Stimulated activated CD8-positive, alpha-beta memory T cell treated with anti-CD3 and anti-CD28 coated beads, Interleukin-12 subunit alpha, Interleukin-12 subunit beta, amount 100 ng/mL, for 4 hours (primary cell): Measurements from ENCODE around the gene MEGF11.

Experiments
- DNase-seq: peaks from one replicate; pipeline ENCODE4 v3.0.0-alpha.2; 2020; ENCODE audit warnings: low read depth

Gene MEGF11

GRCh38 chr15:65916664-65917406, 336.7 kb downstream of the MEGF11 start:
- no peak for DNase-seq

- no peak for DNase-seq
Observed at GRCh38 chr15:65916041-65916663, 337.4 kb downstream of the MEGF11 start.

DNA sequence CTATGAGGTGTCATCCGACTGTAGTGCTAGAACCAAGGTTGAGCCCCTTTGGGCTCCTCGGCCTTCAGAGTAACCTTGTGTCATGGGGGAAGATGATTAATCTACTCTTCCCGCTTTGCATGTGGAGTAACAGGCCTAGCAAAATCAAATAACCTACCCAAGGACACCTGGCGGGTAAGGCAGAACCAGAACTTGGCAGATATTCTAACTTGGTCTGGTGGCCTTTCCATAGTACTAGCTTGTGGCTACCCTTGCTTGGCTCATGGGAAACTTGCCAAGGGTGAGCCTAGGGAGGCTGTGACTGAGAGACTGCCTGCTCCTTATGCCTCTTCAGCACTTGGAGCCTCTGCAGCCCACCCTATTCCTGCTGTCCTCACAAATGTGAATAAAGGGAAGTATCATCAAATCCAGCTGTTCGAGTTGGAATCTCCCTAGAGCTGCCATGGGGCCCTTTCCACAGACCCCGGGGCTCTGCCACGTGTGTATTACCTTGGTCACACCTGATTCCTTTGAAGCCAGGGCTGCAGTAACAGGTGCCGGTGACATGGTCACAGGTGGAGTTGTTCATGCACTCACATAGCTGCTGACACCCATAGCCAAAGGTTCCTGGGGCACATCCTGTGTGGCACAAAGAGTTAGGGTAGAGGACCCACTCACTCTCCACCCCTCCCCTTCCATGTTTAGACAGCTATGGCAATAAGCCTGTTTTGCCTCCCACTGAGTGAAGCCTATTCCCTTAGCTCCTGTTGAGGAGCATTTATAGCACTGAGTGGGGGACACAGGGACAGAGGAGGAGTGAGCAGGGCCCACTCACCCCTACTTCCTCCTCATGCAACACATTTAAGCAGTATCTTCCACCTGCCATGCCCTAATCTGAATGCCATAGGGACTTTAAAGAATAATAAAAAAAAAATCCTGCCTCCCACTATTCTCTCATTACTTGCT, 338.3 kb downstream of the MEGF11 start:
- no peak for DNase-seq

DNA sequence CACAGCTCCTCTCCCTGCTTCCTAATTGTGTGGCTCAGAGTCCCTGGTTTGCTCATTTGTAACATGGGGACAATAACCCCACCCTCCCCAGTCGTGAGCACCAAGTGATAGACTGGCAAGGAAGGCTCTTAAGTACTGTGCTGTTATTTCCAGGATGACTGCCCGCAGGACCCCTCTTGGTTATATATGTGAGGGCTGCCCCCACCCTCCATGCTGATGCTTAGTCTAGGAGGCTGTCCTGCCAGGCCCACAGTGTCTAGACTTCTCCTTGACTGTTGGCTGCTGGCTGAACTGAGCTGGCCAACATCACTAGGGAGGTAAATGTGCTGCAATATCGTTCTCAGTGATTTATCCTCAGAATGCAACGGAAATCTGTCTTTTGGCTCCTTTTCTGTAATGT, 339.2 kb downstream of the MEGF11 start:
- DNase-seq = no peak

DNA sequence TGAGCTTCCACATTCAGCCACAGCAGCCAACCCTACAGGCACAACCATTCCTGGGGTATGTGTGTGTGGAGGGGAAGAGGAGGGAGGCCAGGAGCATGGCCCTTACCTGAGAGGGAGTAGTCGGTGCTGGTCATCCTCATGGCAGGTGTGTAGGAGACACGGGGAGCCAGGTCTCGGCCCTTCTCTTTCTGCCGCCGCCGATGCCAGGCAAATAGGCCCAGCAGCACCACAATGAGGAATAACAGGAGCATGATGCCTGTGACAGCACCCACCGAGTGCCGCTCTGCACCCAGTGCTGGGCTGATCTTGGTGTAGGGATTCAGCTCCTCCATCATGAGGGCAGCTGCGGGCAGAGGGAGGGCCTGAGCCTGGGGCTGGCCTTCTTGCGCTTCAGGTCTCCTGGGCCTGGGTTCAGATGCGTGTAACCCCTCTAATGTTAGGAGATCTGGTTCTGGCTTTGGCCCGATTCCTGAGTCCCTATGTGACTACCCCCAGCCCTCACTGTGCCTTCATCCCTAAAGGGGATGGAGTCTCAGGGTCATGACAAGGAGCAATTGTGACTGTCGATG, 339.8 kb downstream of the MEGF11 start:
- DNase-seq = no peak

GRCh38 chr15:65912235-65912634, 341.3 kb downstream of the MEGF11 start:
- no peak for DNase-seq

DNA sequence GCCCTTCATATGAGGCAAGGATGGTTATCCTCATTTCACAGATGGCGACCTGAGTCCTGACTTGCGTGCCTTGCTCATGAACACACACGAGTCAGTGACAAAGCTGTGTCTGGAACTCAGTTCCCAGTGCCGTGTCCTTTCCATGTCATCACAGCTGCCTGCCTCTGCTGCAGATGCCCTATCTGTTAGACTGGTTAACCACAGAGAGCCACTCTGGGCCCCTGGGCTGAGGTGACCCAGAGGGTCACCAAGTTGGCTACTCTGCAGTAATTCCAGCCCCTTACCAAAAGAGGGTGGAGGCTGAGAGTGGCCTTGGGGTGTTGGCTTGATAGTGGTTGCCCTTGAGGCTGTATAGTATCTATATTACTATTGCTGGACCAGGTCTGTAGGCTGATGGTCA, 343.2 kb downstream of the MEGF11 start:
- DNase-seq = no peak

GRCh38 chr15:65909831-65910230, 343.7 kb downstream of the MEGF11 start:
- no peak for DNase-seq

GRCh38 chr15:65908876-65909275, 344.7 kb downstream of the MEGF11 start:
- DNase-seq = no peak

- DNase-seq = no peak
Observed at GRCh38 chr15:65907661-65908060, 345.9 kb downstream of the MEGF11 start.

DNA sequence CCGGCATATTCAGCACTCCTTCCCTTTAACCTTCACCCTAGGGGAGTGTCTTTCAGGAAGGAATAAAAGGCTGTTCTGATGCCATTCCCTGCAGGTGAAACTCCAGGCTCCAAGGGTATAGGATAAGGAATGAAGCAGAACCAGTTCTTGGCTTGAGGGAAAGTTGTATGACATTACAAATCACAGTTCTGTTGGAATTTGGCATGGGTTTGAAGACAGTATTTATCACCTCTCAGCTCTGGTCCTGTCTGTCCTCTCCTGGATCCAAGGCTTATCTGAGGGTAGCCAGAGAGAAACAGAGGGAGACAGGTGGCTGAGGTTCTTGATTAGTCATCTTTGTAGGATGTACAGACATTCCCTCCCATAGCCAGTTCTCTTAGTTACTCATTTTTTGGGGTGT, 347.2 kb downstream of the MEGF11 start:
- no peak for DNase-seq

GRCh38 chr15:65904301-65904700, 349.2 kb downstream of the MEGF11 start:
- no peak for DNase-seq

GRCh38 chr15:65903296-65904073, 350.1 kb downstream of the MEGF11 start:
- DNase-seq = no peak

DNA sequence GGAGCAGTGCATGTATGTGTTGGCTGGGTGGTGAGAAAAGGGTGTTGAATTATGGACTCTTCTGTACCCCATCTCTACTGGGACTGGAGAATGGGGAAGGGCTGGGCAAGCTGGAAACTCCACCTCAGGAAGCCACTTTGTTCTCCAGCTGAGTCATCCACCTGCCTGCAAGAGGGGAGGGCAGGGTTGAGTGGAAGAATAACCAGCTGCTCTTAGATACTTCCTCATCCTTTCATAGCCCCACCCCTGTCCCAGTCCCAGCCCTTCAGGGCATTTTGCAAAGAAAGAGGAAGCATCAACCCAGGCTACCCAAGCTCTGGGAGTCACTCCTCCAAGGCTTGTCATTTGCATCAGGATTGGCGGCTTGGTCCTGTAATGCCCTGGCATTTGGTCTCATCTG, 351.2 kb downstream of the MEGF11 start:
- DNase-seq = no peak

DNA sequence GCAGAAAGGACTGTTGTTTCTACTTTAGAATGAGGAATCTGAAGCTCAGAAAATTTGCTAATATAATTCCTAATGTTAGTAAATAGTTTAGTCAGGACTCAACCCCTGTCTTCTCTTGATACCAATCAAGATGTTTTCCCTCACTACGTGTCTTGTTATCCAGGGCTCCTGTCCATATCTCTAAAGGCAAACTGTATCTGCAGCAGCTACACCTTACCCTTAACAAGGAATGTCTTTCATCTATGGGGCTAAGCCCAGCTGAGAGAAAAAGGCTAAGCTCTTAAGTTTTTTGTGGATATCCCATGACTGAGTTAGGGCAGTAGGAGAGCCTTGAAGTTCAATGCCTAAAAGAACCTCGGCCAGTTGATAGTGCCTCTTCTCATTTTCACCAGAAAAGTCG, 351.7 kb downstream of the MEGF11 start:
- no peak for DNase-seq

- no peak for DNase-seq
Observed at GRCh38 chr15:65901336-65901735, 352.2 kb downstream of the MEGF11 start.

GRCh38 chr15:65900488-65900887, 353.1 kb downstream of the MEGF11 start:
- no peak for DNase-seq

GRCh38 chr15:65896236-65896635, 357.3 kb downstream of the MEGF11 start:
- no peak for DNase-seq

GRCh38 chr15:65893060-65893459, 360.5 kb downstream of the MEGF11 start:
- DNase-seq = no peak

- DNase-seq = no peak
Observed at GRCh38 chr15:65888981-65889380, 364.6 kb downstream of the MEGF11 start.

GRCh38 chr15:65887565-65887964, 366.0 kb downstream of the MEGF11 start:
- DNase-seq = no peak
